ENCODE results near the gene STON2.

The STON2 gene

GRCh38 chr14:81301813-81302212, 98.3 kb downstream of the STON2 start:
- no peak for DNase-seq (ENCODE audit: low read depth)

GRCh38 chr14:81301371-81301770, 98.8 kb downstream of the STON2 start:
- DNase-seq (ENCODE audit: low read depth), result no peak

- no peak for DNase-seq (ENCODE audit: low read depth)
These were observed 101.2 kb downstream of the STON2 start for GRCh38 chr14:81298911-81299310.

GRCh38 chr14:81298122-81298521, 102.0 kb downstream of the STON2 start:
- DNase-seq (ENCODE audit: low read depth), result no peak

- DNase-seq (ENCODE audit: low read depth), result no peak
These were observed 103.9 kb downstream of the STON2 start for GRCh38 chr14:81295958-81296923.

- no peak for DNase-seq (ENCODE audit: low read depth)
These were observed 110.6 kb downstream of the STON2 start for GRCh38 chr14:81289516-81289915.

- DNase-seq (ENCODE audit: low read depth), result no peak
These were observed 113.4 kb downstream of the STON2 start for GRCh38 chr14:81286574-81287370.

- DNase-seq (ENCODE audit: low read depth), result no peak
These were observed 114.9 kb downstream of the STON2 start for GRCh38 chr14:81285245-81285644.

GRCh38 chr14:81281332-81281731, 118.8 kb downstream of the STON2 start:
- no peak for DNase-seq (ENCODE audit: low read depth)

- DNase-seq (ENCODE audit: low read depth), result no peak
These were observed 119.9 kb downstream of the STON2 start for GRCh38 chr14:81280136-81280791.

- no peak for DNase-seq (ENCODE audit: low read depth)
These were observed 123.0 kb downstream of the STON2 start for GRCh38 chr14:81277096-81277495.

GRCh38 chr14:81276073-81277069, 123.8 kb downstream of the STON2 start:
- no peak for DNase-seq (ENCODE audit: low read depth)

- DNase-seq (ENCODE audit: low read depth), result no peak
These were observed 124.6 kb downstream of the STON2 start for GRCh38 chr14:81275305-81276072.

- DNase-seq (ENCODE audit: low read depth), result no peak
These were observed 126.1 kb downstream of the STON2 start for GRCh38 chr14:81273961-81274575.

- DNase-seq (ENCODE audit: low read depth), result no peak
These were observed 126.6 kb downstream of the STON2 start for GRCh38 chr14:81273521-81273920.

- no peak for DNase-seq (ENCODE audit: low read depth)
These were observed 127.8 kb downstream of the STON2 start for GRCh38 chr14:81272317-81272716.

GRCh38 chr14:81269979-81270375, 130.1 kb downstream of the STON2 start:
- no peak for DNase-seq (ENCODE audit: low read depth)

- DNase-seq (ENCODE audit: low read depth), result no peak
These were observed 130.8 kb downstream of the STON2 start for GRCh38 chr14:81269100-81269978.

GRCh38 chr14:81268016-81268416, 132.1 kb downstream of the STON2 start:
- DNase-seq (ENCODE audit: low read depth), result no peak

Measured in activated T-cell treated with anti-CD3 and anti-CD28 coated beads for 1 hour (primary cell).